Ureter (tissue), 1 donor: Measurements from ENCODE around the gene FRMD8. TPM values are rescaled to one million over a fixed set of nuclear protein-coding genes. Genes with fewer than 3 reads are reported as not detected.

Experiments
- DNase-seq: peaks from one replicate; pipeline ENCODE4 v3.0.0-alpha.2; 2020; ENCODE audit warnings: low spot score
- total RNA-seq: library from RNA; stranded (reverse); gene quantifications from one replicate; pipeline ENCODE4 v1.2.4, GENCODE V29; 2023
- donor health status: DM: yes; HTN: yes; CAD: no.

Gene FRMD8
- total RNA-seq, 1 donor from 2014 or later: 31.2 TPM

DNA sequence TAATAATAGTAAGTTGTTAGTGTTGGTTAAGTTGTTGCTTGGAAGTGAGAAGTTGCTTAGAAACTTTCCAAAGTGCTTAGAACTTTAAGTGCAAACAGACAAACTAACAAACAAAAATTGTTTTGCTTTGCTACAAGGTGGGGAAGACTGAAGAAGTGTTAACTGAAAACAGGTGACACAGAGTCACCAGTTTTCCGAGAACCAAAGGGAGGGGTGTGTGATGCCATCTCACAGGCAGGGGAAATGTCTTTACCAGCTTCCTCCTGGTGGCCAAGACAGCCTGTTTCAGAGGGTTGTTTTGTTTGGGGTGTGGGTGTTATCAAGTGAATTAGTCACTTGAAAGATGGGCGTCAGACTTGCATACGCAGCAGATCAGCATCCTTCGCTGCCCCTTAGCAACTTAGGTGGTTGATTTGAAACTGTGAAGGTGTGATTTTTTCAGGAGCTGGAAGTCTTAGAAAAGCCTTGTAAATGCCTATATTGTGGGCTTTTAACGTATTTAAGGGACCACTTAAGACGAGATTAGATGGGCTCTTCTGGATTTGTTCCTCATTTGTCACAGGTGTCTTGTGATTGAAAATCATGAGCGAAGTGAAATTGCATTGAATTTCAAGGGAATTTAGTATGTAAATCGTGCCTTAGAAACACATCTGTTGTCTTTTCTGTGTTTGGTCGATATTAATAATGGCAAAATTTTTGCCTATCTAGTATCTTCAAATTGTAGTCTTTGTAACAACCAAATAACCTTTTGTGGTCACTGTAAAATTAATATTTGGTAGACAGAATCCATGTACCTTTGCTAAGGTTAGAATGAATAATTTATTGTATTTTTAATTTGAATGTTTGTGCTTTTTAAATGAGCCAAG is 38.9 kb downstream of the FRMD8 start:
- no peak for DNase-seq

DNA sequence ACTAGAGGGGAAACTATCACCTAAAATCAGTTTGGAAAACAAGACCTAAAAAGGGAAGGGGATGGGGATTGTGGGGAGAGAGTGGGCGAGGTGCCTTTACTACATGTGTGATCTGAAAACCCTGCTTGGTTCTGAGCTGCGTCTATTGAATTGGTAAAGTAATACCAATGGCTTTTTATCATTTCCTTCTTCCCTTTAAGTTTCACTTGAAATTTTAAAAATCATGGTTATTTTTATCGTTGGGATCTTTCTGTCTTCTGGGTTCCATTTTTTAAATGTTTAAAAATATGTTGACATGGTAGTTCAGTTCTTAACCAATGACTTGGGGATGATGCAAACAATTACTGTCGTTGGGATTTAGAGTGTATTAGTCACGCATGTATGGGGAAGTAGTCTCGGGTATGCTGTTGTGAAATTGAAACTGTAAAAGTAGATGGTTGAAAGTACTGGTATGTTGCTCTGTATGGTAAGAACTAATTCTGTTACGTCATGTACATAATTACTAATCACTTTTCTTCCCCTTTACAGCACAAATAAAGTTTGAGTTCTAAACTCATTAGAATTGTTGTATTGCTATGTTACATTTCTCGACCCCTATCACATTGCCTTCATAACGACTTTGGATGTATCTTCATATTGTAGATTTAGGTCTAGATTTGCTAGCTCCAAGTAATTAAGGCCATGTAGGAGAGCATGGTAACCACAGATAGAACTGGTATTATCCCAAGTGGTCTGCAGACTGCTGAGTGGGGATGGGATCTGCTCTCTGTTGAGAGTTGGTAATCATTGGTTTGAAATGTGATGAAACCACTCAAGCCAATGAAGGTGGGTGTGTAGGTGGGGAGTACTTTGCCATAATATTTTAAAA is 39.8 kb downstream of the FRMD8 start:
- DNase-seq: no peak

DNA sequence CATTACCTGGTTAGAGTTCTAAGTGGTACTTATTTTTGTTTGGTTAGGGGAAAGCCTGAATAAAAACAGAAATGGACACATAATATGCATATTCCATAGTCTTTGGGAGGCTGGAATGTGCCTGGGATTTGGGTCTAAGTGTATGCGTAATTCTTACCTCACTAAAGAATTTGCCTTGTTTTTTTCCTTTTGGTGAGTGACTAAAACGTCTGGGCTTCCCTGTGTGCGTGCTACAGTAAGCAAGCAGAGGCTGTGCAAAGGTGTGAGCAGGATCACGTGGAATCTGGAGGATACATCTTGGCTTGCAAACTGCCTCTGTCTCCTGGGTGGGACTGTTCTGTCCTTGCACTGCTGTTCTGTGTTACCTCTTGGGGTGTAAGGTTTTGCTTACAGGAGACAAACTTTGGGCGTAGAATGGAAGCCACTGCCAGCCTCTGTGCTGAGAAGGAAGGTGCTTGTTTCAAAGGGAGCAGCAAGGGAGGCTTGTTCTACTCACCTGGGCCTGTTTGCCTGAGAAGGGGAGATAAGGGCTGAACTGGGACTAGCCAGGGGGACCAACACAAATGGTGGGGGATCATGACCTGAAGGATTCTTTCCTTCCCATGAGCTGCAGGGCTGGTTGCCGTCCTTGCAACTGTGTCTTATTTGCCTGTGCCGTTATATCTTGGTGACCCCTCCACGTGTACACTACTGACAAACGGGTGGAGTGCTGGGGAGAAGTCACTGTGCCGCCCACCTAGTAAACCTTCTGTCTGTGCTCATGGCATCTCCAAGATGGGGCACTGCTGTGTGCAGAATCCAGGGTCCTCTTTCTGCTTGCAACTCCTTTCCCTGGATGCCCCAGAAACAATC is 40.6 kb downstream of the FRMD8 start:
- DNase-seq: no peak

DNA sequence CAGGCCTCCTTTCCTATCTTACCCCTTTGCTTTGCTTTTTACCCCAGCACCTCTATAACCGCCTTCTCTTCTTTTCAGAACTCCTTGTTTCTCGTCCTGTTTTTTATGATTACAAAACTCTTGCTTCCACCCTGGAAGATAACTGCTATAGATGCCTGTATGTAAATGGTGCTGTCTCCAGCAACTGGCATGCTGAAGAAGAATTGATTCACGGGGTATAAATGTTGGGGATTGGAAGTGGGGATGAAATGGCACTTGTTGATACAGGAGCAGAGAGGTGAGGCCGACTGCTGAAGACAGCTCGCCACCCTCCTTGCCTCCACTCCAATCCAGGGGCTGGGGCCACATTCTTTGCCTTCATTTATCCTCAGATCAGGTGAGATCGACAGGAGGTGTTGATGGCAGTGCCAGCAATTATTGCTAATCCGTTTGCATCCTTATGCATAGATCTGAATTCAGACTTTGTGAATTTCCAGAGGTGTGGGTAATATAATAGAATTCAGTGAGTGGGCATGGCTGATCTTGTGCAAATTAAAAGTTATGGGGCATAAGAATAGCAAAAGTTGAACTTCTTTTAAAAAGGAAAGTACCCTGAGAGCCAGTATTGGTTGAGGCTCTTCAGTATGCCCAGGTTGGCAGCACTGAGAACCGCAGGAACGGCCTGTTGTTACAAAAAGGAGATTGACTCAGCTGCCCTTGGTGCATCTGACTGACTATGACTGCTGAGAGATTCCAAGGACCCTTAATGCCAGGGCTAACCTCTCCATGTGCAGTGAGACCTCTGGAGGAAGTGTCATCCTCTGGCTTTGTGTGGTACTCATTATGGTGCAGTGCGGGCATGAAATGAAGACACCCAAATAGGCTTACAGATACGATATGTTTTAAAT is 41.5 kb downstream of the FRMD8 start:
- DNase-seq: no peak

DNA sequence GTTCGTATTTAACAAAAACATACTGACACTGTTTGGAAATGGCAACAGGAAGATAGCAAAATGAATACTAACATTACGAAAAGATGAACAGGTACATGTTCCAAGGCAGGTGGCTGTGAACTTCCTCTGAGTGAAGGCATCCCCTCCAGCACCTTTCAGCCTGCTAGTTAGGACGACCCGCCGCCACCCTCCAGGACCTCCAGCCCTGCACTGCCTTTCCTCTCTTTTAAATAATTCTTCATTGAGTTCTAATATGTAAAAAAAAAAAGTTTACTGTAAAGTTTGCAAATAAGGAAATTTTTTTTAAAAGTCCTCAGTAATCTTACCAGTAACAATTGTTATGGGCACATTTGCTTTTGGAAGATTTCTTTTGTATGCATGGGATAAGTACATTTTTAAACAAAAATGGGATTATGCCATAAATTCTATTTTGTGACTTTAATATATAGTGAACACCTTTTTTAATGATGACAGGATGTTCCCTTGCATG is 42.2 kb downstream of the FRMD8 start:
- no peak for DNase-seq

DNA sequence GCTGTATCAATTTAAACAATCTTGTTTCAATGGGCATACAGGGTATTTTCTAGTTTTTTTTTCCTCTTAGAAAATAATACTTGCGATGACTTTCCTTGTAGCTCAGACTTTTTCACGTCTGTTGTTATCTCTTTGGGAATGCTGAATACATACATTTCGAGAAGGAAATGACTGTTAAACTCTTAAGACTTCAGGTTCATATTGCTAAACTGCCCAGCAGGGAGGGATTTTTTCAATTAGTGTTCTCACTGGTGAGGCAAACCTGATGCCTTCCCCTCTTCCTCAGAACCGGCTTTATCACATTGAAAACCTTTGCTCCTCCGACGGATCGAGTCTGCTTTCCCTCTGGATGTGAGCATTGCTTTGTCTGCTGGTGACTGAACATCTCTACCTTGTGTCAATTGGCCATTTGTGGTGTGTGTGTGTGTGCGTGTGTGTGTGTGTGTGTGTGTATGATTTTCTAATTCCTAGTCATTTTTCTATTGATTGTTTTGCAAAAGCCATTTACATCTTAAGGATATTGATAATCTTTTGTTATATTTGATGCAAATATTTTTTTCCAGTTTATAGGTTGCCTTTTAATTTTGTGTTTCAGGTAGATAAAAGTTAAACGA is 42.7 kb downstream of the FRMD8 start:
- DNase-seq: no peak

DNA sequence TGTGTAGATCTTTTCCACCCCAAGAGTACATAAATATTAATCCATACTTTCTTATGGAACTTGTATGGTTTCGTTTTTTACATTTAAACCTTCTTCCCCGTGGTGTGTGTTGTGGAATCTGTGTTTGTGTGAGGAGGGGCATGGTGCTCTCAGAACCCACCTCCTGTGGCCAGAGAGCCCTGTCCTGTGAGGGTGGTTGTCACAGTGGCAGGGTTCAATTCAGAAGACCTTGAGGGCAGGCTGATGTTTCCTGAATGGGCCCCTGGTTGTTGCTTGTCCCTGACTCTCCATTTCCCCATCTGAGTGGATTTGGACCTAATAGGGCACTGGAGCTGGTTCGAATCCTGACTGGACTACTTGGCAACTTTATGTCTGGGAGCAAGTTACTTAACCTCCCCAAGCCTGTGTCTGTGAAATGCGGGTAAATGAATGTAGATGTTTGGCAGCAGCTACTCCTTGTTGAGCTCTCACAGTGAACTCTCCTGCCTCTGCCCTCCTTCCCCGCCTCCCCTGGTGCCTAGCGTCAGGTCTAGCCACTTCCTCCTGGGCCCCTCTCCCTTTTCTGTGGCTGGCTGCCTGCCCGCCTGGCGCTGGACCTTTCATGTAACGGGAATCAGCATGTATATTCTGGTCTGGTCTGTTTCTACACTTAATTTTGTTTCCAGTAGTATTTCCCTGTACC is 43.4 kb downstream of the FRMD8 start:
- DNase-seq: peak; percentile 87

DNA sequence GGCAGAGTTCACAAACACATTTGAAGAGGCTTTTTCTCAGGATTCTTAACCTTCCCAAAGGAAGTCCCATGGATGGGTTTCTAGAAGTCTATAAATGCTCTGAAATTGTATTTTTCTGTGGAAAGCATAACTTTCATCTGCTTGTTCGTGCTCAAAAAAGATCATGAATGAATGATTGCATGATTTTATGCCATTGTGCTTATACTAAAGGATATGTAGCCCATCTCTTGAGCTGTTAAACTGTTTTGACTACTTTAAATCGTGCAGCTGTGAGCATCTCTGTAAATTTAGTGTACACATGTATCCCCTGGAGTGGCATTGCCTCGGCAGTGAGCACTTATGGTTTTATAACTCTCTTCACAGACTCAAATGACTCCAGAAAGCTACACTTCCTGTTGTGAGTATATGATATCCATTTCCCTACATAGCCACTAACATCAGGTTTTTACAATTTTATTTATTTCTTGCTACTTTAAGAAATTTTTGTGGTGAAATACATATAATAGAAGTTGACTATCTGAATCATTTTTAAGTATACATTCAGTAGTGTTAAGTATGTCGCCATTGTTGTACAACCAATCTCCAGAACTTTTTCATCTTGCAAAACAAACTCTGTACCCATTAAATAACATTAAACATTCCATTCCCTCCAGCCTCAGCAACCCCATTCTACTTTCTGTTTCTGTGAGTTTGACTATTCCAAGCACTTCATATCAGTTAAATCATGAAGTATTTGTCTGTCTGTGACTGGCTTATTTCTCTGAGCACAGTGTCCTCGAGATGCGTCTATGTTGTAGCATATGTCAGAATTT is 44.2 kb downstream of the FRMD8 start:
- DNase-seq: no peak

DNA sequence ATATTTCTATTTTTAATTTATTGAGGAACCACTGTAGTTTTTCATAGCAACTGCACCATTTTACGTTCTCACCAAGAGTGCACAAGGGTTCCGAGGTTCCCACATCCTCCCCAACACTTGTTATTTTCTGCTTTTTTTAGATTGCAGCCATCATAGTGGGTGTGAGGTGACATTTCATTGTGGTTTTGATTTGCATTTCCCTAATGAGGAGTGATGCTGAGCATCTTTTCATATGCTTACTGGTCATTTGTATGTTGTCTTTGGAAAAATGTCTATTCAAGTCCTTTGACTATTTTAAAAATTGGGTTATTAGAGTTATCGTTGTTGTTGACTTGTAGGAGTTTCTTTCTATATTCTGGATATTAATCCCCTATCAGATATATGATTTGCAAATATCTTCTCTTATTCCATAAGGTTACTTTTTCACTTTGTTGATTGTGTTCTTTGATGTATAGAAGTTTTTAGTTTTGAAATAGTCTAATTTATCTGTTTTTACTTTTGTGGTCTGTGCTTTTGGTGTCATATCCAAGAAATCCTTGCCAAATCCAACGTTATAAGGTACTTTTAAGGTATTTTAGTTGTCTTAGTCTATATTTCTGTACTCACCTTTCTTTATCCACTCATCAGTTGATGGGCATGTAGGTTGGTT is 45.1 kb downstream of the FRMD8 start:
- DNase-seq: no peak

DNA sequence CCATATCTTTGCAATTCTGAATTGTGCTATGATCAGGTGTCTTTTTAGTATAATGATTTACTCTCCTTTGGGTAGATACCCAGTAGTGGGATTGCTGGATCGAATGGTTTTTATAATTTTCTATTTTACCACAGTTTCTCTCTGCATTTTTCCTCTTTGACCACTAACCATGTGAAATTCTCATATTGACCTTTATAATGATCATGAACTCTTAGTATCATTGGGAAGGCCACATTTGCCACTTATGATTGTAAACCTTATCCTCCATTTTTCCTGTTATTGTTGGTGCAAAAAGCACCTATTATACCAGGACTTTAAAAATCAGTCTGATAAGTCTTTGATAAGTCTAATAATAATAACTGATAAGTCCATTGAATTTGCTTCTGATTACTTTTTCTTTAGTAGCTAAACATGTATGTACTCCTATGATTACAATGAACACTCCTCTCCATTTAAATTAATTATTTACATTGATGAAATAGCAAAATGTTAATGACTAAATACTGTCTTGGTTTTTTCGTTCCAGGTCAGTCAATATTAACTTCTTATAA is 45.7 kb downstream of the FRMD8 start:
- no peak for DNase-seq

DNA sequence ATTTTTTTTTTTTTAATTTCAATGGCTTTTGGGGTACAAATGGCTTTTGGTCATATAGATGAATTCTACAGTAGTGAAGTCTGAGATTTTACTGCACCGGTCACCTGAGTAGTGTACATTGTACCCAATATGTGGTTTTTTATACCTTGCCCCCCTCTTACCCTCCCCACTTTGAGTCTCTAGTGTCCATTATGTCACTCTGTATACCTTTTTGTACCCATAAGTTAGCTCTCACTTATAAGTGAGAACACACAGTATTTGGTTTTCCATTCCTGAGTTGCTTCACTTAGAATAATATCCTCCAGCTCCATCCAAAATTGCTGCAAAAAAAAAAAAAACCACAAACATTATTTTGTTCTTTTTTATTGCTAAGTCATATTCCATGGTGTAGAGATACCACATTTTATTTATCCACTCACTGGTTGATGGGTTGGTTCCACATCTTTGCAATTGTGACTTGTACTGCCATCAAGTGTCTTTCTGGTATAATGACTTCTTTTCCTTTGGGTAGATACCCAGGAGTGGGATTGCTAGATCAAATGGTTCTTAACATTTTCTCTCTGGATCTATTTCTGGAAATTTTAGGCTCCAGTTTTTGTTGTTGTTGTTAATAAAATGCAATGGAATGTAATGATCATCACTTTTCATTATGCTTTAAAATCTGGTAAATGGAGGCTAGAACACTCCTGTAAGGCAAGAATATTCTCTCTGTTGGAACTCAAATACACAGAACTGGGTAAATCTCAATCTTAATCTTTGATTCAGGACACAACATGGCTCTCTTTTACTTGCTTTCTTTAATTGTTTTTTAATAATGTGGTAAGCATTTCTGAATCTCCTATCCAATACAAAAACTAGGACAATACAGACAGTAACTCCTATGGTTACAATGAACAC is 46.5 kb downstream of the FRMD8 start:
- no peak for DNase-seq

DNA sequence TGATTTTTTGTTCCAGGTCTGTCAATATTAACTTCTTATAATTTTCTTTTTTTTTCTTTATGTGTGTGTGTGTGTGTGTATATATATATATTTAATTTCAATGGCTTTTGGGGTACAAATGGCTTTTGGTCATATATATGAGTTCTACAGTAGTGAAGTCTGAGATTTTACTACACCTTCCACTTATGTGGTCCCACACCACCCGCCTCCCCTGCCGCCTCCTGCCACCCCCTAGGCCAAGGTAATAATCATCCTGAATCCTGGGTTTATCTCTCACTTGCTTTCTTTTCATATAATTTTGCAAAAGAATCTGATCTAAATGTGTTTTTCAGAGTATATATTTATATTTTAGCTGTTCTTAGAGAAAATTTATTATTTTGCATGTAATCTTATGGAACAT is 47.2 kb downstream of the FRMD8 start:
- no peak for DNase-seq

DNA sequence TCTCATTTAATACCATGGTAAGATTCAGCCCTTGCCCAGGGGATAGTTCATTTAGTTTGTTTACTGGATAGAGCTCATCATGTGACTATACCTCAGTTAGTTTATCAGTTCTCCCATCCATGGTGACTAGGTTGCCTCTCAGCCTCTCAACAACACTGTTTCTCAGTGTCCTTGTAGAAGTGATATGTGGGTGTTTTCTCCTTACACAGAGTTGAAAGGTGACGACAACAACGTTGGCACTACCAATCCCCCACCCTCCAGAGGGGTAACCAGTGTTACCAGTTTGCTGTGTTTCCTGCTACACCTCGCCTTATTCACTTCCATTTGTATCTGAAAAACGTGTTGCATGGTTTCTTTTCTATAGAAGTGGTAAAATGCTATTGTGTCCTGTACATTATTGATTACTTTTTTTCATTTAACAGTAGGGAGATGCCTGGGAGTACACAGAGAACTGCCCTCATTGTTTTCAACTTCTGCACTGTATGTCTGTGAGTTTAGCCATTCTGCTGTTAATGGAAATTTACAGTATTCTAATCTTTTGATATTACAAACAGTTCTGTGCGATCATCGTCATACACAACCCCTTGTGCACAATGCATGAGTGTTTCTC is 47.7 kb downstream of the FRMD8 start:
- DNase-seq: peak; percentile 36

DNA sequence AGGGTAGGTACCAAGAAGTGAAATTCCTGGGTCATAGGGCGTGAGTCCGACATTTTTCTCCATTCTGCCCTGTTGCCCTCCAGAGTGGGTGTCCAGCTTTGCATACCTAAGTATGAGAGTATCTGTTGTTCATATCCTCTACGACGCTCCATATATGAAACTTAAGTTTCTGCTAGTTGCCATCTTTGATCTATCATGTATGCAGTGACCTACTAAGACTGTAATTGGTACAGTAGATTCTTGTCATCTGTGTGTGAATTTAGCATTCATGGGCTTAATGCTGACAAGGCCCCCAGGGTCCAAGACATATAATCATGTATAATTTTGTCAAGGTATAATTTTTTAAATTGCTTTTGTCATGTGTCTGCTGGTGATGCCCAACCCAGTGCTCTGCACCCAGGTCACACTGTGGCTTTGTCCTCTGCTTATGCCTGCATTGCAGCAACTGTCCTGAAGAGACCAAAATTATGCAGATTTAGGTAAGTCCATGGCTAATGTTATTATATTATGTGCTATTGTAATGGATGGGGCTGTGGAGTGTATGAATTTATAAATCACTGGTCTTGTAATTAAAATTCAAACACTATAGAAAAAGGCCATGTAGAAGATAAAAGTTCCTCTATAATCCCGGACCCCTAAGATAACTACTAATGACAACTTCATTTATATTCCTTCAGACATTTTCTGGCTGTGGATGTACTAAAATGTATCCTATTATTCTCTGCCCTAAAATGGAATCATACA is 48.4 kb downstream of the FRMD8 start:
- DNase-seq: peak; percentile 28

DNA sequence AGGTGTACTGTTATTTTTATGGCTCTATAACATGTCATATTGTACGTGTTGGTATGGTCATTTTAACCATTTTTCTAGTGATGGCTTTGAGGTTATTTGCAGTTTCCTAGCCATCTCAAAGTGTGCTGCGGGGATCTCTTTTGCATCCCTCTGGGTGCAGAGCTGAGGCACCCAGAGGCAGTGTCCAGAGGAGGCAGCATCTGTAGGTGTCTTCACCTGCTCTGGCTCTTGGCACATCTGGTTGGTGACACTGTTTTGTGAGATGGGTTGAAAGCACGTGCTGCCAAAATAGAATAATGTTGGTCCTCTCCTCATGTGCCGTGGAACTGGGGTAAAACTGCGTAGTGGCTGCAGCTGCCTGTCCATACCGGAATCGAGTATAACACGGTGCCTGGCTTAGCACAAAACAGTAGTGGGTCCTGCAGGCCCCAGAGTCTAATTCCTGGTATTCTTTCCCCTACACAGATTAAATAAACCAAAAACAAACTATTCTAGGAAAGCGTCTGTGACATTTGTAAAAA is 49.0 kb downstream of the FRMD8 start:
- peak; percentile 40 for DNase-seq
